DMS153 treated with DMSO at 0.1 percent for 48 hours (cell line): ENCODE results near the gene SORCS1.

Experiments used
- DNase-seq: peaks from one replicate; lab custom pipeline; 2025; ENCODE audit not compliant: unreplicated experiment; lab: John Stamatoyannopoulos, UW

The SORCS1 gene

GRCh38 chr10:106557053-106557452 is 607.5 kb downstream of the SORCS1 start:
- no peak for DNase-seq

GRCh38 chr10:106555599-106555998 is 608.9 kb downstream of the SORCS1 start:
- DNase-seq = no peak

- no peak for DNase-seq
These were observed 612.9 kb downstream of the SORCS1 start for GRCh38 chr10:106551501-106552062.

GRCh38 chr10:106548832-106549231 is 615.7 kb downstream of the SORCS1 start:
- no peak for DNase-seq

GRCh38 chr10:106547047-106547635 is 617.4 kb downstream of the SORCS1 start:
- DNase-seq = no peak

GRCh38 chr10:106542461-106542860 is 622.0 kb downstream of the SORCS1 start:
- DNase-seq = no peak

- no peak for DNase-seq
These were observed 623.9 kb downstream of the SORCS1 start for GRCh38 chr10:106540645-106541044.

- no peak for DNase-seq
These were observed 626.6 kb downstream of the SORCS1 start for GRCh38 chr10:106537866-106538265.

GRCh38 chr10:106535304-106535953 is 629.1 kb downstream of the SORCS1 start:
- no peak for DNase-seq

GRCh38 chr10:106534441-106534840 is 630.1 kb downstream of the SORCS1 start:
- DNase-seq = no peak

GRCh38 chr10:106528702-106529101 is 635.8 kb downstream of the SORCS1 start:
- no peak for DNase-seq

- DNase-seq = no peak
These were observed 638.7 kb downstream of the SORCS1 start for GRCh38 chr10:106525835-106526234.
